GM18858 (cell line): ENCODE results near the gene CPNE9.

Experiments
- ATAC-seq: cut with Tn5 transposase; IDR thresholded peaks from one replicate; pipeline ENCODE4 v1.9.1; 2021; ENCODE audit not compliant: unreplicated experiment

Gene CPNE9, protein sequence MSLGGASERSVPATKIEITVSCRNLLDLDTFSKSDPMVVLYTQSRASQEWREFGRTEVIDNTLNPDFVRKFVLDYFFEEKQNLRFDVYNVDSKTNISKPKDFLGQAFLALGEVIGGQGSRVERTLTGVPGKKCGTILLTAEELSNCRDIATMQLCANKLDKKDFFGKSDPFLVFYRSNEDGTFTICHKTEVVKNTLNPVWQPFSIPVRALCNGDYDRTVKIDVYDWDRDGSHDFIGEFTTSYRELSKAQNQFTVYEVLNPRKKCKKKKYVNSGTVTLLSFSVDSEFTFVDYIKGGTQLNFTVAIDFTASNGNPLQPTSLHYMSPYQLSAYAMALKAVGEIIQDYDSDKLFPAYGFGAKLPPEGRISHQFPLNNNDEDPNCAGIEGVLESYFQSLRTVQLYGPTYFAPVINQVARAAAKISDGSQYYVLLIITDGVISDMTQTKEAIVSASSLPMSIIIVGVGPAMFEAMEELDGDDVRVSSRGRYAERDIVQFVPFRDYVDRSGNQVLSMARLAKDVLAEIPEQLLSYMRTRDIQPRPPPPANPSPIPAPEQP

GRCh38 chr3:9703736-9704346, at the start of gene CPNE9:
TSS of gene CPNE9 (plus strand) at chr3:9703833. CDS start at chr3:9703997, 164 bp downstream.
- no peak for ATAC-seq

DNA sequence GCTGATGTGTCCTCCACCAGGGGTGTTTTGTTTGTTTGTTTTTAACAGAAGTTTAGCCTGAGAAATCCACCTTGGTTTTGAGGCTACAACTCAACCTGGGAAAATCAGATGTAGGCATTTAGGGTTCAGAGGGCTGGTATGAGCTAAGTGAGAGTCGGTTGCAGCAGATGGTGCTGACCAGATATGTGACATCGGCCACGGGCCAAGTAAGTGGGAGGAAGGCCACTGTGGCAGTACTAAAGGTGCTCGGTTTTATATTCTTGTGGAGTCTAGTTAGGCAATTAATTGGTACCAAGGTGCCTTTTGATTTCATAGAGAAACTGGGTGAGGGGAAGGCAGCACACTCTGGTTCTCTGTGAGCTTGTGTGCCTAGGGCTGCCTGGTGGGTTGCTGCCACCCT, 43.8 kb upstream of the CPNE9 start:
- no peak for ATAC-seq

DNA sequence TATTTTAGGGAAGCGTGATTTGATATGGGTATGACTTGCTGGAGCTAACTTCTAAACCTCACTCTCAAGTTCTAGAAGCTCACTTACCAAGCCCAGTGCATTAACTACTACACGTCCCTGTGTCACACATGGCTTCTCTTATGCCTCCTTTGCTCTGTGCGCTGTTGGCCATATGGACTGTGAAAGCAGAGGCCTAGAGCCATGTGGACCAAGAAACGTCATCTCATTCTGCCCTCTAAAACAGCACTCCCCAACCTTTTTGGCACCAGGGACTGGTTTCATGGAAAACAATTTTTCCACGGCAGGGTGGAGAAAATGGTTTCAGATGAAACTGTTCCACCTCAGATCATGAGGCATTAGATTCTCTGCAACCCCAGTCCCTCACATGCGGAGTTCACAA, 42.7 kb upstream of the CPNE9 start:
- no peak for ATAC-seq

DNA sequence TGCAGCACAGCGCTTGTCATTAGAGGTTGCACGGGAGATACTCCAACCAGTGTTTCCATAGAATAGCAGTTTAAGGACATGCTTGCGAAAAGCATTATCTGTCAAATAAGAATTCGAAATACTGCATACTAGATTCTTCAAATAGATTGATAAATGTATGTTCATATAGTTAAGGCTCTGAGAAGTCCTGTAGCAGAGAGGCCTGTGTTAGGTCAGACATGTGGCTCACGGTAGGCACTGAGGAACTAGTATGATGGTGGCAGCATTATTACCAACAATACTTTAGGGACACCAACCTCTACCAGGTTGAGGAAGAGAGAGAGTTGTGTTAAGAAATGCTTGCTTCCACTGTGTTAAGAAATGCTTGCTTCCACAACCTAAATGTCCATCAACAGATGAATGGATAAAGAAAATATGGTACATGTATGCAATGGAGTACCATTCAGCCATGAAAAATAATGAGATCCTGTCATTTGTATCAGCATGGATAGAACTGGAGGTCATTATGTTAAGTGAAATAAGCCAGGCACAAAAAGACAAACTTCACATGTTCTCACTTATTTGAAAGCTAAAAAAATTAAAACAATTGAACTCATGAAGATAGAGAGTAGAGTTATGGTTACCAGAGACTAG, 39.4 kb upstream of the CPNE9 start:
- no peak for ATAC-seq

DNA sequence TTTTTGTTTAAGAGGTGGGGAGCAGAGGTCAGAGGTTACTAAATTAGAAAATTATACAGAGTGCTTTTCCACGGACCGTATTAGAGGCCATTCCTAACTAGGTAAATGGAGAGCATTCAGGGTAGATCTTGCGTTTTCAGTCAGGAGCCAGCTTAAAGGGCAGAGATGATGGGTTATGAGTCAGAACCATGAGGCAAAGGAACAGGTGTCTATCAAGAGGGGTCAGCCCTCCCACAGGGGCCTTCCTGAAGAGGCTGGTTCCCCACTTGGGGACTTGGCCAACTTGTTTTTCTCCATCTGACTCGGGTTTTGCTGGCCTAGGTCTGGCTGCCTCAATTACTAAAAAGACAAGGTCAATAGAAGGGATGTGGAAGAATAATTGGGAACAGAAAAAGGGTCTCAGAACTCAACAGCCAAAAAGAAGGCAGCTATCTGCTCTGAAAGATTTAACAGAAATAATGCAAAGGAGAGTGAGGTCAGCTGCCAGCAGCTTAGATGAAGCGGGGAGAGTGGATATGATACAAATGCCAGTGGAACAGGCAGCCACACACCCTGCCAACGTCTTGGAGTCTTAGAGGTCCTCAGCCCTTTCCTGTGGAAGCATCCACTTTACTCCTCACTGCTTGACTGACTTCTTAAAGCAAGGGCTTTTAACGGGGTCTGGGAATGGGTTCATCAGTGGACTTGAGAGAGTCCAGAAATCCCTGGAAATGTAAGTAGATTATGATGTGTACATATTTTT, 36.8 kb upstream of the CPNE9 start:
- ATAC-seq: no peak

DNA sequence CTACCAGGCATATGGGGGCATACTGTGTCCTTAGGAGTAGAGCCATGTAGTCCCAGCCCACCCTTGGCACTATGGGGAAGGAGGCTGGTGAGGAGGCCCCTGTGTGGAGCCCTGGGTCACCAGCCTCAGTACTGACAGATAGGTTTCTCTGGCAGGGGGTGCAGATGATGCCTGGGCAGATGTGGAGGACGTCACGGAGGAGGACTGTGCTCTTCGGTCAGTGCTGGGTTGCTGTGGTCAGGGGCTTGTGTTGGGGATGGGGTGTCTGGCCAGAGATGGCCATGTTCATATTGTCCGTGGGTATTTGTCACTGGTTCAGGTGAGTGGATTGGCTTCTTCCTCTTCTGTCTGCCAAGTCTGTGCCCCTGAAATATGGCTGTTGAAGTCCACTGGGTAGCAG, 34.4 kb upstream of the CPNE9 start:
- no peak for ATAC-seq

- ATAC-seq: no peak
Observed at GRCh38 chr3:9669720-9670432, 33.8 kb upstream of the CPNE9 start.

DNA sequence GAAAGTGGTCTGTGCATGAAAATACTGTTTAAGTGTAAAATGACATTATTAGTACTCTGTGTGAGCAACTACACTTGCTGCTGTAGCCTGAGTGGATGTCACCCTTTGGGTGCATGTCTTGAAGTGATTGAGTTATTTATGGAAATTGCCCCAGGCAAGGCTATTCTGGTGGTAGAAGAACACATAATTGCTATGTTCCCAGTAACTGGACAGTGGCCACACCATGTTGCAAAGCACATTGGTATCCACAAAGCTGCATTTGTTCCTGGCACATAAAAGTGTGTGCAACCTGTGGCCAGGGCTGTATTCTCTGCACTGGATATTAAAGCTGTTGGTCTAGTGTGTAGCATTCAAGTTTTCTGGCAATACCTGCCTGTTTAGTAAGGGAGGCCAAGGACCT, 30.6 kb upstream of the CPNE9 start:
- no peak for ATAC-seq

DNA sequence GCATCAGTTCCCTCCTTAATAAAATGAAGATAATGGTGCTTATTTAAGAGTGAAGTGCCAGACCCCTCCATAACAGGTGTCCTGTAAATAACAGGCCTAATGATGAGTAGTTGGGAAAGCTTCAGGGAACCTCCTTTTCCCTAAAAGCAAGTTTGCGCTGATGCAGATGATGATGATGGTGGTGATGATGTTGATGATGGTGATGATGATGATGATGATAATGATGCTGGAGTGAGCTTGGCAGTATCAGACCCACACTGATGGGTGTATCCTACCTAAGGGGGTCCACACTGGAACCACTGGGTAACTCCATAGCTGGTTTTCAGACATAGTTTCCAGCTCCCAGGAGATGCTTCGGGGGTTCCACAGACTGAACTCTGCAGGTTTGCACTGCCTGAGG, 29.9 kb upstream of the CPNE9 start:
- no peak for ATAC-seq

DNA sequence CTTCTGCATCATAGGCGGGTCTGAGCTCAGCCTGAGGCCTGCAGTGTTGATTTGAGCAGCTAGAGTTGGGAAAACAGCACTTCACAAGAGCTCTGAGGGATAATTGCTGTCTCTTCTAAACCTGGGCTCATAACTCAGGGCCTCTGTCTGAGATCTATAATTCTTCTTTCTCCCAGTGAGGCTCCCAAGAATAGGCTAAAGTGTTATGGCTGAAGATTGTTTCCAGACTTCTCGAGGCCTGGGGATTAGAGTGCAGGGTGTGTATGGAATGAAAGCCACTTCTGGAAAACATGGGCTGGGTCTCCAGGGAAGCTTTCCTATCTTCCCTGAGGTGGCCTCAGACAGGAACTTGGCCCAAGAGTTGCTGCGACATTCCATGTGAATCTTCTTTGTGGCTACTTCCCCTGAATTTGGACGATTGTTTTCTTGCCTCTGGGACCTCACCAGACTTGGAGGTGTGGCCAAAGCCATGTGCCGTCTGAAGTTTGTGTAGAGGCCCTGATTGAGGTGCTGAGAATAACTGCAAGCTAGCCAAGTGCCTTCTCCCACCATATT, 27.8 kb upstream of the CPNE9 start:
- ATAC-seq: no peak

- no peak for ATAC-seq
Observed at GRCh38 chr3:9676785-9677184, 26.8 kb upstream of the CPNE9 start.

- ATAC-seq: no peak
Observed at GRCh38 chr3:9678493-9678892, 25.1 kb upstream of the CPNE9 start.

- ATAC-seq: no peak
Observed at GRCh38 chr3:9679476-9680080, 24.1 kb upstream of the CPNE9 start.

- no peak for ATAC-seq
Observed at GRCh38 chr3:9681011-9681722, 22.5 kb upstream of the CPNE9 start.

GRCh38 chr3:9681723-9682081, 21.9 kb upstream of the CPNE9 start:
- ATAC-seq: no peak

- ATAC-seq: no peak
Observed at GRCh38 chr3:9682096-9682495, 21.5 kb upstream of the CPNE9 start.

- ATAC-seq: no peak
Observed at GRCh38 chr3:9683426-9683825, 20.2 kb upstream of the CPNE9 start.

DNA sequence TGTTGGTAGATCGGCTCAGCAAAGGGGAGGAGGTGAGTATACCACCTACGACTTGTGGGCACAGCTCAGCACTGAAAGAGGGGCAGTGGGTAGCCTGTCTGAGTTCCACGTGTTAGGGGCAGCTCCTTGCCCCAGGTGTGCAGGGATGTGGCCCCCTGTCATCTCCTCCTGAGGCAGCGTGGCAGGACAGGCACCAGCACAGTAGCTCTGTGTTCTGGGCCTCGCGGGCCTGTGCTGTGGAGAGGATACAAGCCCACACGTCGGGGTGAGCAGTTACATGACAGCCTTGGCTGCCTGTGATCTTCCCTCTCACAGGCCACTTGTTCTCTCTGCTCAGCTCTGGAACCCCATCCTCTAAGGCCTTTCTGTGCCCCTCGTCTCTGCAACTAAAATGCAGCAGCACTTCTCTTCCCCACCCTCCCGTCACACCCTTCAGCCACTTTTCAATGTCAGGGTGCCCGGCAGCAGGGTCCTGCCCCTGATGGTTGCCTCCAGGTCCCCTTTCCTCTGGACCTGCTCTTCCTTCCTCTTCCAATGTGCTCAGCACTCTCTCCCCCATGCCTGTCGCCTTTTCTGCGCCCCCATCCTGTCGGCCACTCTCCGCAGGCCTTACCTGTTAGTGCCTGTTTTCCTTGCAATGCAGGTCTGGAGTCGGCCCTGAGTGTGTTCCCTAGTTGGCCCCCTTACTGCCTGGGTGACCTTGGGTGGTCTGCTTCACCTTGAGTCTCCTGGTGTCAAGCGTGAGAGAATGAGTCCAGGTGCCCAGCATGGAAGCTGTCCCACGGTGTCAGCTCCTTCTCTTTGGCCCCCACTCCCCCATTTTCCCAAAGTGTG, 18.2 kb upstream of the CPNE9 start:
- no peak for ATAC-seq
